Measurements from ENCODE around the gene WNK2.

WNK2 gene

GRCh38 chr9:93302586-93303257, 118.8 kb downstream of the WNK2 start:
- H3K4me3 ChIP-seq (ENCODE audit: low read depth, low read length), result no peak overlapping the region
- H3K36me3 ChIP-seq (ENCODE audit: control insufficient read depth in 2 of 2, insufficient read depth in 1 of 2, low read length in 2 of 2), result peaks cover 0 to 3% of the 10 kb centered on the region in 2 experiments; a peak in 1 of 3 replicates
- H3K27ac ChIP-seq (ENCODE audit: extremely low read depth, low read depth, low read length), result no peak overlapping the region
- CTCF ChIA-PET, result interaction anchor here (0.5 to 3.8 kb wide), 29 partner anchors 9 to 814 kb away, joined by 3 to 29 read pairs (median 4); no protein-coding TSS in a partner anchor
- H3K4me1 ChIP-seq (ENCODE audit: control insufficient read depth, insufficient read depth, low read length), result no peaks in the 10 kb centered on the region
- POLR2A ChIA-PET, result no interaction called here
- no peaks in the 10 kb centered on the region for H3K9me3 ChIP-seq (ENCODE audit: control insufficient read depth, insufficient read depth, low read depth, low read length)
- TF ChIP-seq ZNF112 (tag by site-specific recombination; IDR thresholded peaks at IDR 0.05) (no peak), ZSCAN5A (tag by site-specific recombination; IDR thresholded peaks at IDR 0.05) (no peak), ZNF488 (tag by site-specific recombination; IDR thresholded peaks at IDR 0.05) (no peak), ZIC2 (tag by site-specific recombination; IDR thresholded peaks at IDR 0.05) (peak; percentile 35; the same call in 1 of the 2 replicates), ZNF621 (tag by site-specific recombination; IDR thresholded peaks at IDR 0.05) (no peak)

GRCh38 chr9:93303258-93303771, 119.4 kb downstream of the WNK2 start:
- H3K4me1 ChIP-seq (ENCODE audit: control insufficient read depth, insufficient read depth, low read length), result no peaks in the 10 kb centered on the region
- ChIA-PET POLR2A (no interaction called here), CTCF (interaction anchor here (0.5 to 3.8 kb wide), 25 partner anchors 9 to 815 kb away, joined by 3 to 29 read pairs (median 4); no protein-coding TSS in a partner anchor)
- no peak for TF ChIP-seq ZNF670 (tag by site-specific recombination; IDR thresholded peaks at IDR 0.05; ENCODE audit: low read depth)
- no peak for TF ChIP-seq TRIM28 (IDR thresholded peaks at IDR 0.05; ENCODE audit: borderline replicate concordance, low read length)
- TF ChIP-seq ZNF548 (tag by site-specific recombination; IDR thresholded peaks at IDR 0.05), result no peak
- no peak for TF ChIP-seq SALL2 (tag by site-specific recombination; IDR thresholded peaks at IDR 0.05; ENCODE audit: borderline replicate concordance)
- no peak for TF ChIP-seq ZNF341 (tag by site-specific recombination; IDR thresholded peaks at IDR 0.05; ENCODE audit: low read depth)
- TF ChIP-seq ZNF629 (tag by site-specific recombination; IDR thresholded peaks at IDR 0.05), result no peak
- TF ChIP-seq ZNF133 (tag by site-specific recombination; IDR thresholded peaks at IDR 0.05), result no peak
- no peak for TF ChIP-seq ZNF76 (tag by site-specific recombination; IDR thresholded peaks at IDR 0.05; ENCODE audit: borderline replicate concordance, low read depth)
- TF ChIP-seq ZNF658 (tag by site-specific recombination; IDR thresholded peaks at IDR 0.05), result no peak
- no peak for TF ChIP-seq SP3 (tag by site-specific recombination; IDR thresholded peaks at IDR 0.05)
- TF ChIP-seq KLF9 (tag by site-specific recombination; IDR thresholded peaks at IDR 0.05; ENCODE audit: low read depth), result no peak
- no peak for TF ChIP-seq ZNF169 (tag by site-specific recombination; IDR thresholded peaks at IDR 0.05)
- no peak for TF ChIP-seq MYNN (tag by site-specific recombination; IDR thresholded peaks at IDR 0.05; ENCODE audit: borderline replicate concordance)
- TF ChIP-seq ZNF449 (tag by site-specific recombination; IDR thresholded peaks at IDR 0.05), result no peak
- TF ChIP-seq GLIS2 (tag by site-specific recombination; IDR thresholded peaks at IDR 0.05), result no peak
- H3K4me3 ChIP-seq (ENCODE audit: low read depth, low read length), result no peak overlapping the region
- peaks cover 0 to 3% of the 10 kb centered on the region in 2 experiments; a peak in 1 of 3 replicates for H3K36me3 ChIP-seq (ENCODE audit: control insufficient read depth in 2 of 2, insufficient read depth in 1 of 2, low read length in 2 of 2)
- H3K27ac ChIP-seq (ENCODE audit: extremely low read depth, low read depth, low read length), result no peak overlapping the region
- no peaks in the 10 kb centered on the region for H3K9me3 ChIP-seq (ENCODE audit: control insufficient read depth, insufficient read depth, low read depth, low read length)

Measured in HEK293 (cell line).